Mucosa of stomach (tissue), 1 donor: ENCODE data around the gene PTPRD.

Source experiments
- H3K27me3 ChIP-seq: one replicate; pipeline ENCODE4 v1.7.0; 2013; ENCODE audit warnings: mild to moderate bottlenecking, low read length; ENCODE audit not compliant: control insufficient read depth, insufficient read depth
- H3K36me3 ChIP-seq: one replicate; pipeline ENCODE4 v1.7.0; 2013; ENCODE audit warnings: low read length; ENCODE audit not compliant: control insufficient read depth, insufficient read depth
- H3K4me1 ChIP-seq: one replicate; pipeline ENCODE4 v1.7.0; 2013; ENCODE audit warnings: mild to moderate bottlenecking, low read length; ENCODE audit not compliant: control insufficient read depth, insufficient read depth
- H3K4me3 ChIP-seq: one replicate; pipeline ENCODE4 v1.7.0; 2013; ENCODE audit warnings: low read length
- H3K9ac ChIP-seq: one replicate; pipeline ENCODE4 v1.7.0; 2013; ENCODE audit warnings: mild to moderate bottlenecking, low read length, moderate library complexity
- H3K9me3 ChIP-seq: one replicate; pipeline ENCODE4 v1.7.0; 2013; ENCODE audit warnings: mild to moderate bottlenecking, low read length, moderate library complexity; ENCODE audit not compliant: control insufficient read depth
- donor health status: Pancreatic carcinoma.

Gene PTPRD

DNA sequence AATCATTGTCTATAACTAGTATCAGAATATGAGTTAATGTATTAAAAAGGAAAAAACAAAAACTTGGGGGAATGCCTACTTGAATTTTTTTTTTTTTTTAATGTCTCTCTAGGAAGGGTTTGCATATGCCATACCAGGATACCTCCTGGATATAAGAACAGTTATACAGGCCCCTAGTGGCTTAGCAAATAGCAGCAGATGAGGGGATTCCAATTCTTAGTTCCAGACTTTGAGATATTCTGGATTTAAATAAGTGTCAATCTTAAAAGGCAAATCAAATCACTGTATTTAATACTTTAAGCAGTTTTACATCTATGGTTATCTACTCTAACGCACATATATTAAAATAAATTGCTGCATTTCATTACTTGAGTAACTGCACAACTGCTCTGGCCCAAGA is 1757.8 kb downstream of the PTPRD start:
- peaks cover 6% of the 10 kb centered on the region for H3K4me1 ChIP-seq
- H3K36me3 ChIP-seq, result no peaks in the 10 kb centered on the region
- no peak overlapping the region for H3K4me3 ChIP-seq
- H3K27me3 ChIP-seq, result peaks cover 51% of the 10 kb centered on the region
- no peaks in the 10 kb centered on the region for H3K9me3 ChIP-seq
- H3K9ac ChIP-seq, result no peak overlapping the region

DNA sequence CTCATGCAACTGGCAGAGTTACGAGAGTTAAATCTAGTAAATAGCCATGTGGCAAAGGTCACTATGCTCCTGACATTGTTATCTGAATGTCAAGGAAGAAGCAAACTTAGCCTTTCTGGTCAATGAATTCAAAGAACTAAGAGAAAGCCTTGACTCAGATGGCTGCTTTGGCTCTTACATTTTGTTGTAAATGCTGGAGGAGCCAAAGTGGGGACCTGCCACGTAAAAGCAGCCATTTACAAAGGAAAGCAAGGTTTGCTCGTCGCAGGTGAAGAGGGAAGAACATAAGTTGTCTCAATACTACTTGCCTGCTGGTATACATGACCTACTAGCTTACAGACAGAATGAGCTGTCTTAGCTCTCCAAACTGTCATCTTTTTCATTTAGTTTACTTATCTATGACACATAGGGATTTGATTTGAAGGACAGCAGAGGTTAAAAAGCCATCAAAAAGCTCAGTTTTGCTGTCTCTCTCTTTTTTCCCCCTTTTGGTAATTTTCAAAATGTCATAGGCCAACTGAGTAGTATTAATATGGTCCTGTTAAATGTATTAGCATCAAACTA is 1760.4 kb downstream of the PTPRD start:
- Histone ChIP-seq H3K4me1 (peaks cover 6% of the 10 kb centered on the region), H3K27me3 (peaks cover 26% of the 10 kb centered on the region), H3K4me3 (no peak overlapping the region), H3K36me3 (no peaks in the 10 kb centered on the region), H3K9ac (no peak overlapping the region), H3K9me3 (no peaks in the 10 kb centered on the region)

DNA sequence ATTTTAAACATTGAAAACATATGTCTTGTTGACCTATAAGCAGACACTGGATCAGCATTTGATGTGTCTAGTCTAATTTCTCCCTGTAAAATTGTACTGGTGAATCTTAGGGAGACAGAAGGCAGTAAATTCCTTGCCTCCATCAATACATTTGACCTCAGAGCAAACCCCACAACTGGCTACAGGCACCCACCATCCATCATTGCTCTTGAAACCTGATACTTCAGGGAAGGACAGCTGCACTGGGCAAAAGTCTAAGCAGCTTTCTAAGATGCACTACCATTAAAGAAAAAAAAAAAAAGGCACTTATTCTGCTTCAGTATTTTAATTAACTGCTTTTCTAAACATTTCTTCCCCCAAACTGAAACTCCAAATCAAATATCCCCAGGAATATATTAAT is 1761.9 kb downstream of the PTPRD start:
- Histone ChIP-seq H3K9me3 (no peaks in the 10 kb centered on the region), H3K4me3 (no peak overlapping the region), H3K4me1 (no peaks in the 10 kb centered on the region), H3K27me3 (peaks cover 13% of the 10 kb centered on the region), H3K36me3 (no peaks in the 10 kb centered on the region), H3K9ac (no peak overlapping the region)

DNA sequence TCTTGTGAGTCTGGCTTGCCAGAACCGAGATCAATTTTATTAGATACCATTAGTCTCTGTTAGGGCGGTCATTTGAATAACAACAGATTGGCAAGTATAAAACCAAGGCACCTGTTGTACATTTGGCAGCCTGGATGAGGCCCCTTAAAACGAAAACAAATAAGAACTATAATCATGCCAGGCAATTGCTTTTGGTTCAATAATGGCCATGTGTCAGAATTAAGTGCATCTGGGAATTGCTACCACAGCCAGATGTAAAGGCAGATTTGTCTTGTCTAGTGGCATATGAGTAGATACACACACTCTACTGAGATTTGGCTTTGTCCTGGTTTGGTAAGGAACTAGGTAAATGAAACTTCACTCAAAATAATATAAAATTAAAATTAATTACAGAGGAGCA is 1767.0 kb downstream of the PTPRD start:
- Histone ChIP-seq H3K36me3 (no peaks in the 10 kb centered on the region), H3K4me3 (no peak overlapping the region), H3K9ac (no peak overlapping the region), H3K4me1 (no peaks in the 10 kb centered on the region), H3K27me3 (no peaks in the 10 kb centered on the region), H3K9me3 (no peaks in the 10 kb centered on the region)

DNA sequence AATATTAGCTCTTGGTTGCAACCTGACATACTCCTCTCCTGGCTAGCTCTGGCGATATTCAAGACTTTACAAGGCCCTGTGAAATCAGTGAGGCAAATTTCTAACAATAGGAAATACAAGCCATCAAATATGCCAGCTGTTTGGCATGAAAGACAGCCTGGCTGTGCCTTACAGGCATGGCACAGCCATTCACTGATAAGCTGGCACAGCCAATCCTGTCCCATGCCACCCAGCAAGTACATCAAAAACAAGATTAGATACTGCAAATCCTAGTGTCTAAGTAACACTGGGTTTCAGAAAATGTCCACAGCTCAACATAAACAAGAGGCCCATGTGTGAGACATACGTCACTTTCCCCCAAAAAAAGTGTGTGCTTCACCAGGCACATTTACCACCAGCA is 1767.4 kb downstream of the PTPRD start:
- Histone ChIP-seq H3K4me3 (no peak overlapping the region), H3K36me3 (no peaks in the 10 kb centered on the region), H3K9ac (no peak overlapping the region), H3K4me1 (no peaks in the 10 kb centered on the region), H3K27me3 (no peaks in the 10 kb centered on the region), H3K9me3 (no peaks in the 10 kb centered on the region)

DNA sequence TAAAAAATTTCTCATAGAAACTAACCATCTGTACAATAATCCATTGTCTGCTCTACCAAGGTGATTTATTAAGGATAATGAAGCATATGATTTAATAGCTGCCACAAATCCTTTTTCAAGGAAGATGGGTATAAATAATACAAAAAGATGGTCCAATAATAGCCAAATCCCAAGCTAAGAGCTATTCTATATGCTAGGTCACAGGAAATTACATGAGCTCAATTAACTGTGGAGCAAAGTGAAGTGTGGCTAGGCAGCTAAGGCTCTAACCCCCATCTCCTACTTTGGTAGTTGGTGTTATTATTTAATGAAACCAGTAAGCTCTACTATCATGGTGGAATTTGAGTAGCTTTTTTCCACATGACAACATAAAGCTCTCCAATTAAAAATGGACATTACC is 1768.3 kb downstream of the PTPRD start:
- Histone ChIP-seq H3K27me3 (no peaks in the 10 kb centered on the region), H3K4me3 (no peak overlapping the region), H3K9ac (no peak overlapping the region), H3K9me3 (no peaks in the 10 kb centered on the region), H3K4me1 (no peaks in the 10 kb centered on the region), H3K36me3 (no peaks in the 10 kb centered on the region)

DNA sequence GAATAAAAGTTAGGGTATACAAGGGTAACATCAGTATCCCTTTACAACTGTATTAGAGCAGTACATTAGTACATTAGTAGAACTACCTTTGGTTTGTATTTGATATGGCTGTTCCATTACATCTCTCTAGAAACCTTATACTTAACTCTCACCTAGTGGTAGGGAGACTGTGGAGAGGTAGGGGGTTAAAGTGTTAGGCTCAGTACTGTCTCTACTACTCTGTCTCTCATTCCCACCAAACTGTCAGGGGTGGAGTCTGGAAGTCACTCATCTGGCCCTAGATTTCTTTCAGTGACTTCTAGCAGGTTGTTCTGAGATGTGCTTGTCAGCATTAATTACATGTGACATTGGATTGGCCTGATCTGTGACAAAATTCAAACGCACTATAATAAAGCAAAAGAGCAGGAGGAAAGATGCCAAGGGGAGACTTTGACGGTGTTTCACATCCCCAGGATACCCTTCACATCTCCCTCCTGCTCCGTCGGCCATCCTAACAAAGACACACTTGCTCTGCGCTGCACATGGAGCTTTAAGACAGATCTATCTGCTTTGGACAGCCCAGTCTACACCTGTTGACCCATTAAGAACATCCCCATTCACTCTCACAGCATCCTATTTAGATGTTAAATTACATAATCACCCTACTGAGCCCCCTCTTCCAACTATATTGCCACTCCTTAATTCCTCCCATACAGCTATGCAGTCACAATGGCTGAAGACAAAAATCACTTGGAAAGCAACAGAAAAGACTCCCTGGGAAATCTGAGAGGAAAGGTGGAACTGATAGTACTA is 1770.2 kb downstream of the PTPRD start:
- no peaks in the 10 kb centered on the region for H3K4me1 ChIP-seq
- no peaks in the 10 kb centered on the region for H3K9me3 ChIP-seq
- H3K9ac ChIP-seq, result no peak overlapping the region
- no peaks in the 10 kb centered on the region for H3K27me3 ChIP-seq
- no peaks in the 10 kb centered on the region for H3K36me3 ChIP-seq
- no peak overlapping the region for H3K4me3 ChIP-seq

DNA sequence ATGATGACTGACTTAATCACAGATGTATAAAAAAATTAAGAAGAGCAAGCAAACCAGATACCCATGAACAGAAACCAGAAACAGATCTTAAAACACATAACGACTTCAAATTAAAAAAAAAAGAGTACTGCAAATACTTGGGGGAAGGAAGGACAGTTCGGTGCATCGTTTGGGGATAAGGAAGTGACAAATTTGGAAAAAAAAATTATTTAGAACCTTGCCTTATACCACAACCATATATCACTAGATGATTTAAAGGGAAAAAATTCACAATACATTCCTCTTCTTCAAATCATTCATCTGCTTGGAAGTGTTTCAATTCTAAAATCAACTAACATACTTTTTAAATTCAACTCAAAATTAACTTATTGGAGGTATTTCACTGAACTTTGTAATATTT is 1774.7 kb downstream of the PTPRD start:
- no peaks in the 10 kb centered on the region for H3K9me3 ChIP-seq
- no peaks in the 10 kb centered on the region for H3K27me3 ChIP-seq
- no peak overlapping the region for H3K4me3 ChIP-seq
- H3K4me1 ChIP-seq, result no peaks in the 10 kb centered on the region
- H3K9ac ChIP-seq, result no peak overlapping the region
- H3K36me3 ChIP-seq, result no peaks in the 10 kb centered on the region

DNA sequence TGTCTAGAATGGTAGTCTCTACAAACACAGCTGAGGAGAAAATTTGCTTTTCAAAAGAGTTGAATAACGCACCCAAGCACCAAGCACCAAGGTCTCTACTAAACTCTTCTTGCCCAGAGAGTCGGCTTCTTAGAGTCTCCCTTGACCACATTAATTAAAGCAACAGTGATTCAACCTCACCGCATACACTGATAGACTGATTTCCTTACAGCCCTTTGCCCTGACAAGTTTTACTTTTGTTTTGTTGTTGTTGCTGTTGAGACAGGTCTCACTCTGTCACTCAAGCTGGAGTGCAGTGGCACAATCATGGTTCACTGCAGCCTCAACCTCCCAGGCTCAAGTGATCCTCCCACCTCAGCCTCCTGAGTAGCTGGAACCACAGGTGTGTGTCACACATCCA is 1777.5 kb downstream of the PTPRD start:
- no peak overlapping the region for H3K4me3 ChIP-seq
- no peaks in the 10 kb centered on the region for H3K9me3 ChIP-seq
- no peaks in the 10 kb centered on the region for H3K4me1 ChIP-seq
- H3K27me3 ChIP-seq, result no peaks in the 10 kb centered on the region
- H3K36me3 ChIP-seq, result no peaks in the 10 kb centered on the region
- H3K9ac ChIP-seq, result no peak overlapping the region

DNA sequence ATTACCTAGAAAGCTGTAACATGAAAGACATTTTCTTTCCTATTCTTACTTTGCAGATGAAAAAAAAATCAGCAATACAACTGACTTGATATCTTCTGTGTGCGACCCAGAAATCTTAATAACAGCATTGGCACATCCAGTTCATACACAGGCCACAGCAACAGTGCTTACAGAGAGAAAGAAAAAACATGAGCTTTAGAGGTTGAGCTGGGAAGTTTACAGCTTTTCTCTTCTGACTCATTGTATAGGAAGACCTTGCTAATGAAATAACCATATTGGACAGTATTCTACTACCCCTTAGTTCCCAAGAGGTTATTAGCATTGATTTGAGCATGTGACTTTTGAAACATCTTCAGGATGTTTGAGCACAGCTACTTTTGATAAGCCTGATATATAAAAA is 1779.8 kb downstream of the PTPRD start:
- H3K4me1 ChIP-seq, result no peaks in the 10 kb centered on the region
- no peaks in the 10 kb centered on the region for H3K36me3 ChIP-seq
- H3K27me3 ChIP-seq, result no peaks in the 10 kb centered on the region
- no peak overlapping the region for H3K9ac ChIP-seq
- no peak overlapping the region for H3K4me3 ChIP-seq
- no peaks in the 10 kb centered on the region for H3K9me3 ChIP-seq

DNA sequence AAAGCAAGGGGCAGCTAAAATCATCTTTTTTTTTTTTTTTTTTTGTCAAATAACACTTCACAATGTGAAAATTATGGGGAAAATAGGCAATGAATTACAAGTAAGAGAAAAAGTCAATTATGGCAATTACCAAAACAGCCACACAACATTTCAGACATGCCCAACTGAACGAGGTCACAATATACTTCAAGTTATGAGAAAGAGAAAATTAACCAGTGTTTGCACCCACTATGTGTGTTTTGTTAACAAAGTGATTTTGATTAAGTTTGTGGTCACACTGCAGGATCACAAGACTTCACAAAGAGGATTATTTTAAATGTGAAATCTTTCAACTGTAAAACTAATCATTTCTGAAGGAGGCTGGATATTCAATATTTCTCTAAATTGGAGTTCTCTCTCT is 1780.4 kb downstream of the PTPRD start:
- H3K9ac ChIP-seq, result no peak overlapping the region
- H3K27me3 ChIP-seq, result no peaks in the 10 kb centered on the region

DNA sequence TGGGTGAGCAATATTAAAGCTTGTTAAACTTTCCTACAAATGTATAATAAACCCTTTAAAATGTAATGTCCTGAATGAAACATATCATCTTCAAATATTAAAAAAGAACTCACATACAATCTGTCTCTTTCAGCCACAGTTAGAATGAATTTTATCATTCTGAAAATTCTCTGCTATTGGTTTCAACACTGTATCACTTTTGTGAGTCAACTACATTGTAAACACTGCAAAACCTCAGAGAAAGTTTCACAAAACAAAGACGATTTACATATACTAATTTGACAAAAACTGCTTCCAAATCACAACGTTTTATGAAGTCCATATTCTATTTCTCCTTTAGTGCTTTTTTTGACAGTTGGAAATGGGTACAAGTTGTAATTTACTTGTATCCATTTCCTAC is 1781.2 kb downstream of the PTPRD start:
- H3K4me3 ChIP-seq, result no peak overlapping the region
- H3K27me3 ChIP-seq, result no peaks in the 10 kb centered on the region
- H3K36me3 ChIP-seq, result no peaks in the 10 kb centered on the region
- no peaks in the 10 kb centered on the region for H3K9me3 ChIP-seq
- H3K9ac ChIP-seq, result no peak overlapping the region
- no peaks in the 10 kb centered on the region for H3K4me1 ChIP-seq

More for the DNA sequence above, 1780.4 kb downstream of the PTPRD start:
- Histone ChIP-seq H3K4me3 (no peak overlapping the region), H3K36me3 (no peaks in the 10 kb centered on the region), H3K9me3 (no peaks in the 10 kb centered on the region), H3K4me1 (no peaks in the 10 kb centered on the region)
